Measurements from ENCODE around the gene CEP70. TPM values are rescaled to one million over a fixed set of nuclear protein-coding genes. Genes with fewer than 3 reads are reported as not detected.
A peak's percentile ranks its signal among the peaks of the same experiment; 100 is the strongest.
"Not testable (repeated sequence)": the region's sequence is repeated elsewhere in the genome, so short reads cannot be mapped to it uniquely, and the experiment has no call there.

CEP70 gene
- polyA plus RNA-seq, 1 experiment, result 14.6 TPM

DNA sequence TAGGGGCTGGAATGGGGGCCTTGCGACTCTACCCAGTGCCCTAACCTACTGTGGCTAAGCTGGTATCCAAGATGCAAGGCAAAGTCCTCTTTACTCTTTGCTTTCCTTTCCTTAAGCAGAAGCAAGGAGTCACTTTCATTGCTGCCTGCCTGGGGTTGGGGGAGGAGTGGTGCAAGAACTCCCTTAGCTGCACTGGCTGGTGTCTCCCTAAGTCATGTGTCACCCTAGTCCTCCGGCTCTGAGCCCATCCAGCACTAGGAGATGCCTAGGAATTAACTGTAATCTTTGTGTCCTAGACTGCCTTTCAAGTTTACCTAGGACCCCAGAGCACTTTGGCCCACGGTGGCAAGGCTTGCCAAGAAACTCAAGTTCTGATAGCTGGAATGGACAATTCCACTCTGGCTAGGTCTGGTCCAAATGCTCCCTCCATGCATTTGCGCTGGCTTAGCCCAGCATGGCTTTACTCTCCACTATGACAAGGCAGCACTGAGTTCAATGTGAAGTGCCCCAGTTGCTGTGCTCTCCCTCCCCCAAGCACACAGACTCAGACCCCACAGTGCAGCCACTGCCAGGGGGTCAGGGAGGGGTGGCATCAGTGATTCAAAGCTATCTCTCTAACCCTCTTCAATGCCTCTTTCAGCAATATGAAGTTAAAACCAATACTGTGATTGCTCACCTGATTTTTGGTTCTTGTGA, 100.9 kb downstream of the CEP70 start:
- POLR2A ChIA-PET, result no interaction called here
- no peak for DNase-seq (ENCODE audit: low read depth, low spot score)
- H3K4me3 ChIP-seq (ENCODE audit: low read depth, low read length), result no peak overlapping the region
- TF ChIP-seq, protein P1, sequence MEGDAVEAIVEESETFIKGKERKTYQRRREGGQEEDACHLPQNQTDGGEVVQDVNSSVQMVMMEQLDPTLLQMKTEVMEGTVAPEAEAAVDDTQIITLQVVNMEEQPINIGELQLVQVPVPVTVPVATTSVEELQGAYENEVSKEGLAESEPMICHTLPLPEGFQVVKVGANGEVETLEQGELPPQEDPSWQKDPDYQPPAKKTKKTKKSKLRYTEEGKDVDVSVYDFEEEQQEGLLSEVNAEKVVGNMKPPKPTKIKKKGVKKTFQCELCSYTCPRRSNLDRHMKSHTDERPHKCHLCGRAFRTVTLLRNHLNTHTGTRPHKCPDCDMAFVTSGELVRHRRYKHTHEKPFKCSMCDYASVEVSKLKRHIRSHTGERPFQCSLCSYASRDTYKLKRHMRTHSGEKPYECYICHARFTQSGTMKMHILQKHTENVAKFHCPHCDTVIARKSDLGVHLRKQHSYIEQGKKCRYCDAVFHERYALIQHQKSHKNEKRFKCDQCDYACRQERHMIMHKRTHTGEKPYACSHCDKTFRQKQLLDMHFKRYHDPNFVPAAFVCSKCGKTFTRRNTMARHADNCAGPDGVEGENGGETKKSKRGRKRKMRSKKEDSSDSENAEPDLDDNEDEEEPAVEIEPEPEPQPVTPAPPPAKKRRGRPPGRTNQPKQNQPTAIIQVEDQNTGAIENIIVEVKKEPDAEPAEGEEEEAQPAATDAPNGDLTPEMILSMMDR (IDR thresholded peaks at IDR 0.05; ENCODE audit: low read depth, low read length), result no peak
- no peaks in the 10 kb centered on the region for H3K27me3 ChIP-seq (ENCODE audit: control insufficient read depth, insufficient read depth, low read length)
- H3K27ac ChIP-seq (ENCODE audit: low read depth, low read length), result no peak overlapping the region
- CTCF ChIA-PET, result interaction anchor here (0.6 to 1.1 kb wide), 2 partner anchors 14 to 47 kb away, joined by 3 to 4 read pairs; no protein-coding TSS in a partner anchor
- H3K9me3 ChIP-seq (ENCODE audit: control insufficient read depth, insufficient read depth, low read length), result no peaks in the 10 kb centered on the region; the same call in 1 of the 2 replicates

DNA sequence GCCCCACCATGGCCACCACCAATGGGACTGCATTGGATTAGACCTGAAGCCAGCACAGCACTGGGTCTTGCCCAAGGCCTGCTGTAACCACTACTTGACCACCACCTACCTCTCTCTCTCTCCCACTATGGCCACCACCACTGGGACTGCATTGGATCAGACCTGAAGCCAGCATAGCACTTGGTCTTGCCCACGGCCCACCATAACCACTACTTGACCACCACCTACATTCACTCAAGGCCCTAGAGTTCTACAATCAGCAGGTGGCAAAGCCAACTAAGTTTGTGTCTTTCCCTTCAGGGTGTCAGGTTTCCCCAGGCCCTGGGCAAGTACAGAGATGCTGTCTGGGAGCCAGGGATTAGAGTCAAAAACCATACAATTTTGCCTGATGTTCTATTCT, 102.1 kb downstream of the CEP70 start:
- TF ChIP-seq, protein P1 (IDR thresholded peaks at IDR 0.05; ENCODE audit: low read depth, low read length), result no peak
- Histone ChIP-seq H3K4me3 (ENCODE audit: low read depth, low read length) (no peak overlapping the region), H3K27me3 (ENCODE audit: control insufficient read depth, insufficient read depth, low read length) (no peaks in the 10 kb centered on the region), H3K9me3 (ENCODE audit: control insufficient read depth, insufficient read depth, low read length) (no peaks in the 10 kb centered on the region; the same call in 1 of the 2 replicates), H3K27ac (ENCODE audit: low read depth, low read length) (no peak overlapping the region)
- ChIA-PET CTCF (no interaction called here), POLR2A (no interaction called here)
- DNase-seq (ENCODE audit: low read depth, low spot score), result no peak

DNA sequence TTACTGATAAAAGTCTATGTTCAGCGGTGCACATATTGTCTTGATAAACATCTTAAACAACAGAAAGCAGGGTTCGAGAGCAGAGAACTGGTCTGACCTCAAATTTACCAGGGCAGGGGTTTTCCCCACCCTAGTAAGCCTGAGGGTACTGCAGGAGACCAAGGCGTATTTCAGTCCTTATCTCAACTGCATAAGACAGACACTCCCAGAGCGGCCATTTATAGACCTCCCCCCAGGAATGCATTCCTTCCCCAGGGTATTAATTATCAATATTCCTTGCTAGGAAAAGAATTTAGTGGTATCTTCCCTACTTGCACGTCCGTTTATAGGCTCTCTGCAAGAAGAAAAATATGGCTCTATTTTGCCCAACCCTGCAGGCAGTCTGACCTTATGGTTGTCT, 107.5 kb downstream of the CEP70 start:
- H3K27me3 ChIP-seq (ENCODE audit: control insufficient read depth, insufficient read depth, low read length); CTCF ChIA-PET; H3K27ac ChIP-seq (ENCODE audit: low read depth, low read length); H3K4me3 ChIP-seq (ENCODE audit: low read depth, low read length); DNase-seq (ENCODE audit: low read depth, low spot score); H3K9me3 ChIP-seq (ENCODE audit: control insufficient read depth, insufficient read depth, low read length); POLR2A ChIA-PET: not testable (repeated sequence)

DNA sequence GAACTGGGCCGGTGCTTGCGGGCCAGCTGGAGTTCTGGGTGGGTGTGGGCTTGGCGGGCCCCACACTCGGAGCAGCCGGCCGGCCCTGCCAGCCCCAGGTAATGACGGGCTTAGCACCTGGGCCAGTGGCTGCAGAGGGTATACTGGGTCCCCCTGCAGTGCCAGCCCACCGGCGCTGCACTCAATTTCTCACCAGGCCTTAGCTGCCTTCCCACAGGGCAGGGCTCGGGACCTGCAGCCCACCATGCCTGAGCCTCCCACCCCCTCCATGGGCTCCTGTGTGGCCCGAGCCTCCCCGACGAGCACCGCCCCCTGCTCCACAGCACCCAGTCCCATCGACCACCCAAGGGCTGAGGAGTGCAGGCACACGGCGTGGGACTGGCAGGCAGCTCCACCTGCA, 109.4 kb downstream of the CEP70 start:
- POLR2A ChIA-PET, result not testable (repeated sequence)

DNA sequence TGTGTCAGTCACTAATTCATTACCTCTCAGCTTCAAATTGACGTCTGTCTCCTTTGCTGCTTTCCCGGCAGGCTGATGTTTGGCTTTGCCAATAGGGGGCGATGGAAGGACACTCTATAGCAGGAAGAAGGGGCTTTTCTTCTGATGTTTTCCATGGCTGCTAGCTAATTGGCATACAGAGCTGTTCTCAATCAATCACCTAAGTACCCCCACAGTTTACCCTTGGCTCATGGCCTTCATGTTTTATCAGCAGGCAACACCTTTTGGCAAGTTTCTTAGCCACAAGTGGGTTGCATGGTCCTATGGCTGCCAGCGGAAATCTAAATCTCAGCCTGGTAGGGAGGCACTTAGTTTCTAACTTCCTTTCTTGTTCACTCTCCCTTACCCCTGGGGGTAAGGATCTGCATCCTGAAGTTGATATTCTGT, 114.6 kb downstream of the CEP70 start:
- TF ChIP-seq, protein P1 (IDR thresholded peaks at IDR 0.05; ENCODE audit: low read depth, low read length), result peak; percentile 95
- ChIA-PET POLR2A (interaction anchor here (0.6 to 0.8 kb wide), 2 partner anchors 200 to 215 kb away, joined by 4 read pairs; no protein-coding TSS in a partner anchor), CTCF (interaction anchor here (0.5 to 9.7 kb wide), 62 partner anchors 9 to 457 kb away, joined by 3 to 154 read pairs (median 4); partner anchors contain the start of gene CEP70)
- H3K27ac ChIP-seq (ENCODE audit: low read depth, low read length), result no peak overlapping the region
- H3K27me3 ChIP-seq (ENCODE audit: control insufficient read depth, insufficient read depth, low read length), result no peaks in the 10 kb centered on the region
- DNase-seq (ENCODE audit: low read depth, low spot score), result no peak
- H3K4me3 ChIP-seq (ENCODE audit: low read depth, low read length), result no peak overlapping the region
- no peaks in the 10 kb centered on the region; the same call in 1 of the 2 replicates for H3K9me3 ChIP-seq (ENCODE audit: control insufficient read depth, insufficient read depth, low read length)

More for the DNA sequence above, 109.4 kb downstream of the CEP70 start:
- H3K4me3 ChIP-seq (ENCODE audit: low read depth, low read length); CTCF ChIA-PET; H3K9me3 ChIP-seq (ENCODE audit: control insufficient read depth, insufficient read depth, low read length); DNase-seq (ENCODE audit: low read depth, low spot score); H3K27ac ChIP-seq (ENCODE audit: low read depth, low read length); H3K27me3 ChIP-seq (ENCODE audit: control insufficient read depth, insufficient read depth, low read length): not testable (repeated sequence)

DNA sequence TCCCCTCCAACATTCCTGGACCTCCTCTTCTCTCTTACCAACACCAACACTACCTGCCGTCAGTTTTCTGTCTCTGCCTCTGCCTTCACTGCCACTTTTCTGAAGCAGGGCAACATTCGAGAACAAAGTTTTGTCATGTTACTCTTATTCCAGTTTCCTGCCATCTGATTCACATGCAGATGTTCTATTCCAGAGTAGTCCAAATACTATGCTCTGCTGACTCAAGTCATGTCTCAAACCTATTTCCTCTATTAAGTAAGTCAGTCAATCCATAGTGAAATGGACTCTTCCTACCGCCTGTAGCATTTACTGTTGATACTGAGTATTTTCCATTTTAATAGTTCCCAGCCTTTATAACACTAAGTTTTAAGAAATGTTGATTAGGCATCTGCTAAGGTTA, 116.3 kb downstream of the CEP70 start:
- DNase-seq (ENCODE audit: low read depth, low spot score), result no peak
- Histone ChIP-seq H3K27me3 (ENCODE audit: control insufficient read depth, insufficient read depth, low read length) (no peaks in the 10 kb centered on the region), H3K9me3 (ENCODE audit: control insufficient read depth, insufficient read depth, low read length) (no peaks in the 10 kb centered on the region), H3K27ac (ENCODE audit: low read depth, low read length) (no peak overlapping the region), H3K4me3 (ENCODE audit: low read depth, low read length) (no peak overlapping the region)
- POLR2A ChIA-PET, result no interaction called here
- CTCF ChIA-PET, result interaction anchor here (1.2 to 9.7 kb wide), 8 partner anchors 12 to 446 kb away, joined by 3 to 154 read pairs (median 14); partner anchors contain the start of gene CEP70
- TF ChIP-seq, protein P1 (IDR thresholded peaks at IDR 0.05; ENCODE audit: low read depth, low read length), result no peak

All from AG04450 (cell line).